ENCODE results near the gene ZNF100. TPM values are rescaled to one million over a fixed set of nuclear protein-coding genes. Genes with fewer than 3 reads are reported as not detected.

Gene ZNF100
- polyA plus RNA-seq, 1 experiment, result 0.99 TPM

Small RNA genes within 50 kb of the gene (small RNA-seq; reads per million reads assigned to genes)
- not detected for gene VN1R84P (ENCODE audit: insufficient read length, low read depth, low replicate concordance)

Other genes starting within 250 kb of the ZNF100 start
- 1.8 and 3.4 TPM in 2 replicates for gene ZNF43, start 68.6 kb upstream of the ZNF100 start, polyA plus RNA-seq (2011; rRNA removed)
- gene ZNF208, start 243.4 kb upstream of the ZNF100 start, polyA plus RNA-seq (2011; rRNA removed), result 0.04 TPM in 1 of 2 replicates, not detected in the other

All from BJ (cell line).